H9 (cell line): ENCODE data around the gene IL1RAPL1. TPM values are rescaled to one million over a fixed set of nuclear protein-coding genes. Genes with fewer than 3 reads are reported as not detected.
"Not testable (repeated sequence)": the region's sequence is repeated elsewhere in the genome, so short reads cannot be mapped to it uniquely, and the experiment has no call there.

ENCODE experiments used
- DNase-seq: peaks from one replicate; pipeline ENCODE4 v3.0.0-alpha.2; 2017
- H2AFZ ChIP-seq: one replicate; pipeline ENCODE4 v1.6.1; 2013; ENCODE audit warnings: mild to moderate bottlenecking, low read length, control low read depth, moderate library complexity
- H2AK5ac ChIP-seq: 2 replicates; pipeline ENCODE4 v1.6.1; 2013; ENCODE audit warnings: low read length, control low read depth, mixed read lengths; ENCODE audit not compliant: insufficient read length
- H2BK120ac ChIP-seq: one replicate; pipeline ENCODE4 v1.6.1; 2013; ENCODE audit warnings: low read depth, mild to moderate bottlenecking, low read length, control low read depth, inconsistent platforms; ENCODE audit not compliant: poor library complexity, severe bottlenecking
- H2BK12ac ChIP-seq: 2 replicates; pipeline ENCODE4 v1.6.1; 2013; ENCODE audit warnings: low read length, control low read depth, mixed read lengths, low read depth; ENCODE audit not compliant: insufficient read length
- H2BK15ac ChIP-seq: 2 replicates; pipeline ENCODE4 v1.6.1; 2013; ENCODE audit warnings: low read depth, low read length, control low read depth
- H2BK20ac ChIP-seq: one replicate; pipeline ENCODE4 v1.6.1; 2013; ENCODE audit warnings: low read depth, mild to moderate bottlenecking, low read length, control low read depth, inconsistent platforms; ENCODE audit not compliant: poor library complexity, severe bottlenecking
- H2BK5ac ChIP-seq: 2 replicates; pipeline ENCODE4 v1.6.1; 2013; ENCODE audit warnings: low read length, control low read depth, mixed read lengths; ENCODE audit not compliant: insufficient read length
- H3K14ac ChIP-seq: 2 replicates; pipeline ENCODE4 v1.6.1; 2013; ENCODE audit warnings: low read length, control low read depth; ENCODE audit not compliant: insufficient read depth
- H3K18ac ChIP-seq: 2 replicates; pipeline ENCODE4 v1.6.1; 2013; ENCODE audit warnings: low read depth, mild to moderate bottlenecking, mixed read lengths, low read length, control low read depth; ENCODE audit not compliant: insufficient read length
- H3K23ac ChIP-seq: 2 replicates; pipeline ENCODE4 v1.6.1; 2013; ENCODE audit warnings: low read length, control low read depth, mixed read lengths, low read depth; ENCODE audit not compliant: insufficient read length
- H3K23me2 ChIP-seq: 2 replicates; pipeline ENCODE4 v1.6.1; 2013; ENCODE audit warnings: low read depth, mild to moderate bottlenecking, mixed read lengths, low read length, control low read depth; ENCODE audit not compliant: insufficient read length, poor library complexity, severe bottlenecking
- H3K27ac ChIP-seq: 2 replicates; pipeline ENCODE4 v1.5.1; 2013; ENCODE audit warnings: low read length, control low read depth, mixed read lengths, low read depth; ENCODE audit not compliant: insufficient read length
- H3K27me3 ChIP-seq: 2 replicates; pipeline ENCODE4 v1.6.1; 2013; ENCODE audit warnings: low read length, control low read depth, inconsistent platforms; ENCODE audit not compliant: insufficient read depth
- H3K4ac ChIP-seq: 2 replicates; pipeline ENCODE4 v1.6.1; 2013; ENCODE audit warnings: low read depth, mild to moderate bottlenecking, control low read depth, inconsistent platforms, low read length, moderate library complexity
- H3K4me1 ChIP-seq: 2 replicates; pipeline ENCODE4 v1.6.1; 2013; ENCODE audit warnings: low read length, control low read depth, inconsistent platforms; ENCODE audit not compliant: insufficient read depth
- H3K4me2 ChIP-seq: 2 replicates; pipeline ENCODE4 v1.6.1; 2013; ENCODE audit warnings: low read length, control low read depth, mixed read lengths; ENCODE audit not compliant: insufficient read length, insufficient read depth
- H3K56ac ChIP-seq: 2 replicates; pipeline ENCODE4 v1.6.1; 2013; ENCODE audit warnings: low read depth, mild to moderate bottlenecking, mixed read lengths, low read length, control low read depth; ENCODE audit not compliant: insufficient read length
- H3K79me1 ChIP-seq: 2 replicates; pipeline ENCODE4 v1.6.1; 2013; ENCODE audit warnings: low read depth, mild to moderate bottlenecking, moderate library complexity, low read length, control low read depth, inconsistent platforms; ENCODE audit not compliant: insufficient read depth, poor library complexity, severe bottlenecking
- H3K79me2 ChIP-seq: 2 replicates; pipeline ENCODE4 v1.6.1; 2013; ENCODE audit warnings: low read length, control low read depth, inconsistent platforms; ENCODE audit not compliant: insufficient read depth
- H3K9ac ChIP-seq: 2 replicates; pipeline ENCODE4 v1.6.1; 2013; ENCODE audit warnings: low read length, control low read depth, mixed read lengths; ENCODE audit not compliant: insufficient read length; ENCODE audit errors: extremely low read depth
- H3K9me3 ChIP-seq: one replicate; pipeline ENCODE4 v1.6.1; 2013; ENCODE audit warnings: low read depth, low read length, inconsistent platforms; ENCODE audit not compliant: control insufficient read depth
- H3T11ph ChIP-seq: one replicate; pipeline ENCODE4 v1.6.1; 2013; ENCODE audit warnings: mild to moderate bottlenecking, low read length, control low read depth, inconsistent platforms
- H4K20me1 ChIP-seq: one replicate; pipeline ENCODE4 v1.6.1; 2013; ENCODE audit not compliant: control insufficient read depth, insufficient read length, insufficient read depth
- H4K5ac ChIP-seq: 2 replicates; pipeline ENCODE4 v1.6.1; 2013; ENCODE audit warnings: low read depth, mild to moderate bottlenecking, mixed read lengths, low read length, control low read depth; ENCODE audit not compliant: insufficient read length
- H4K8ac ChIP-seq: replicated peaks from 2 replicates; pipeline ENCODE4 v1.6.1; 2013; ENCODE audit warnings: low read length, control low read depth, mixed read lengths, low read depth; ENCODE audit not compliant: insufficient read length
- H4K91ac ChIP-seq: 2 replicates; pipeline ENCODE4 v1.6.1; 2013; ENCODE audit warnings: low read depth, mild to moderate bottlenecking, moderate library complexity, mixed read lengths, low read length, control low read depth; ENCODE audit not compliant: insufficient read length
- H3K27ac Mint-ChIP-seq, 3 experiments: 2 replicates in 2 of 3; 3 replicates in 1 of 3; pipeline ENCODE4 v1.8.0; 2020 to 2021; ENCODE audit warnings: mixed read lengths in 3 of 3, mild to moderate bottlenecking in 1 of 3, moderate library complexity in 1 of 3
- H3K27me3 Mint-ChIP-seq: 2 replicates; pipeline ENCODE4 v1.8.0; 2021; ENCODE audit warnings: low read depth, mild to moderate bottlenecking, moderate library complexity, mixed read lengths
- H3K36me3 Mint-ChIP-seq, 3 experiments: 2 replicates in 2 of 3; 3 replicates in 1 of 3; pipeline ENCODE4 v1.8.0; 2020 to 2021; ENCODE audit warnings: low read depth in 3 of 3, mixed read lengths in 3 of 3; ENCODE audit not compliant: insufficient read depth in 1 of 3
- H3K4me1 Mint-ChIP-seq, 2 experiments: 2 replicates each; pipeline ENCODE4 v1.8.0; 2020; ENCODE audit warnings: mixed read lengths in 2 of 2
- H3K4me3 Mint-ChIP-seq, 2 experiments: 2 replicates in 1 of 2; 3 replicates in 1 of 2; pipeline ENCODE4 v1.8.0; 2020 to 2021; ENCODE audit warnings: mild to moderate bottlenecking in 2 of 2, mixed read lengths in 2 of 2, moderate library complexity in 1 of 2
- H3K9me3 Mint-ChIP-seq, 2 experiments: 2 replicates in 1 of 2; 3 replicates in 1 of 2; pipeline ENCODE4 v1.8.0; 2020; ENCODE audit warnings: mild to moderate bottlenecking in 2 of 2, mixed read lengths in 2 of 2, moderate library complexity in 1 of 2
- WGBS: extraction: QIAGEN DNeasy Blood & Tissue Kit; methylation state at CpG from one replicate; pipeline ENCODE4 v1.1.7; 2013; ENCODE audit warnings: missing lambda C conversion rate, low lambda C conversion rate, mixed read lengths; ENCODE audit not compliant: insufficient read length; ENCODE audit errors: extremely low coverage; 5-methylcytosine and 5-hydroxymethylcytosine counted together
- total RNA-seq: library from RNA; stranded (reverse); gene quantifications from 2 replicates; pipeline ENCODE4 v1.2.1, GENCODE V29; 2021
- TF ChIP-seq, protein P1 (sequence below): fragments of 200-600 bp; sonication (generic); conservative IDR thresholded peaks from 3 replicates; pipeline ENCODE4 v1.8.0; 2021; ENCODE audit warnings: antibody characterized with exemption, mild to moderate bottlenecking

The IL1RAPL1 gene
- total RNA-seq, 1 experiment from 2014 or later: 0.31 TPM

- H3T11ph ChIP-seq: no peak overlapping the region
- H2AFZ ChIP-seq: no peak overlapping the region
- no peaks in the 10 kb centered on the region for H3K79me2 ChIP-seq
- H3K27ac ChIP-seq: no peak overlapping the region
- no peaks in the 10 kb centered on the region for H3K79me1 ChIP-seq
- H3K23ac ChIP-seq: no peak overlapping the region
- peaks cover 3% of the 10 kb centered on the region for H3K9me3 ChIP-seq
- H2BK15ac ChIP-seq: no peak overlapping the region
- WGBS: no CpG with 5 or more reads among the region's 1 CpG
- no peak overlapping the region for H2BK120ac ChIP-seq
- H3K4me1 Mint-ChIP-seq: peaks cover 20 to 22% of the 10 kb centered on the region in 2 experiments
- no peak overlapping the region for H4K8ac ChIP-seq
- H3K36me3 Mint-ChIP-seq: no peaks in the 10 kb centered on the region
- no peak overlapping the region for H3K56ac ChIP-seq
- H3K14ac ChIP-seq: no peak overlapping the region
- no peaks in the 10 kb centered on the region for H4K20me1 ChIP-seq
- H3K9ac ChIP-seq: no peak overlapping the region
- H3K23me2 ChIP-seq: no peaks in the 10 kb centered on the region
- no peak overlapping the region for H2BK12ac ChIP-seq
- no peak overlapping the region for H2BK5ac ChIP-seq
- H2AK5ac ChIP-seq: no peak overlapping the region
- no peak overlapping the region for H3K4me2 ChIP-seq
- no peaks in the 10 kb centered on the region for H3K27me3 Mint-ChIP-seq
- no peak overlapping the region for H3K4me3 Mint-ChIP-seq
- H3K4me1 ChIP-seq: no peaks in the 10 kb centered on the region
- H4K5ac ChIP-seq: no peak overlapping the region
- TF ChIP-seq, protein P1, sequence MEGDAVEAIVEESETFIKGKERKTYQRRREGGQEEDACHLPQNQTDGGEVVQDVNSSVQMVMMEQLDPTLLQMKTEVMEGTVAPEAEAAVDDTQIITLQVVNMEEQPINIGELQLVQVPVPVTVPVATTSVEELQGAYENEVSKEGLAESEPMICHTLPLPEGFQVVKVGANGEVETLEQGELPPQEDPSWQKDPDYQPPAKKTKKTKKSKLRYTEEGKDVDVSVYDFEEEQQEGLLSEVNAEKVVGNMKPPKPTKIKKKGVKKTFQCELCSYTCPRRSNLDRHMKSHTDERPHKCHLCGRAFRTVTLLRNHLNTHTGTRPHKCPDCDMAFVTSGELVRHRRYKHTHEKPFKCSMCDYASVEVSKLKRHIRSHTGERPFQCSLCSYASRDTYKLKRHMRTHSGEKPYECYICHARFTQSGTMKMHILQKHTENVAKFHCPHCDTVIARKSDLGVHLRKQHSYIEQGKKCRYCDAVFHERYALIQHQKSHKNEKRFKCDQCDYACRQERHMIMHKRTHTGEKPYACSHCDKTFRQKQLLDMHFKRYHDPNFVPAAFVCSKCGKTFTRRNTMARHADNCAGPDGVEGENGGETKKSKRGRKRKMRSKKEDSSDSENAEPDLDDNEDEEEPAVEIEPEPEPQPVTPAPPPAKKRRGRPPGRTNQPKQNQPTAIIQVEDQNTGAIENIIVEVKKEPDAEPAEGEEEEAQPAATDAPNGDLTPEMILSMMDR: no peak
- DNase-seq: no peak
- no peak overlapping the region for H3K27ac Mint-ChIP-seq
- H3K4ac ChIP-seq: no peak overlapping the region
- no peak overlapping the region for H4K91ac ChIP-seq
- no peak overlapping the region for H3K18ac ChIP-seq
- peaks cover 4 to 62% of the 10 kb centered on the region in 2 experiments; a peak in 4 of 5 replicates for H3K9me3 Mint-ChIP-seq
- H2BK20ac ChIP-seq: no peak overlapping the region
- no peaks in the 10 kb centered on the region for H3K27me3 ChIP-seq
Observed at GRCh38 chrX:29359276-29359675, 772.0 kb downstream of the IL1RAPL1 start.

DNA sequence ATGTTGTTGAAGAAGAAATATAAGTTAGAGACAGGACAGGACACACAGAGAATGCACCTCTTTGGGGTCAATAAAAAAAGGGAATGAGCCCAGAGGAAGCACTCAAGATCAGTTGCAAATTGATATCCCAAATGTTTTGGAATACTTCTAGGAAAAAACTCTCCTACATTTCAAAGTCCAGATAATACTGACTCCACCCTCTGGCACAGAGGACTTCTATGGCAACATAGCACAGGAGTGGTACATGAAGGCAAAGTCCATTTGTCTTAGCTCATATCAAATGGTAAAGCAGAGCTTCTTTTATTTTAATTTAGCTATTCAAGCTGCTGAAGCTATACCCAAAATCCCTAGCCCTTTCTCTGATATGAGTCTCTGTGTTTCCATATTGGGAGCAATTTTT is 787.5 kb downstream of the IL1RAPL1 start:
- peaks cover 0 to 15% (median 6%) of the 10 kb centered on the region in 3 experiments; a peak in 4 of 7 replicates for H3K36me3 Mint-ChIP-seq

More for the DNA sequence above, 787.5 kb downstream of the IL1RAPL1 start:
- not testable (repeated sequence) for H3K9me3 ChIP-seq, H3K4me2 ChIP-seq, H3K4me1 Mint-ChIP-seq, H4K5ac ChIP-seq, H2BK20ac ChIP-seq, H2BK12ac ChIP-seq, H2BK120ac ChIP-seq, H3K23ac ChIP-seq, H2BK15ac ChIP-seq, H3K27me3 ChIP-seq, DNase-seq, H3K4me1 ChIP-seq, H3K4me3 Mint-ChIP-seq, H4K91ac ChIP-seq, H3K27ac ChIP-seq, H3K27ac Mint-ChIP-seq, H2AK5ac ChIP-seq, H3K14ac ChIP-seq, H3K18ac ChIP-seq, H4K8ac ChIP-seq, H3T11ph ChIP-seq, H3K79me1 ChIP-seq, H3K56ac ChIP-seq, H3K4ac ChIP-seq, H3K79me2 ChIP-seq, H2AFZ ChIP-seq, H2BK5ac ChIP-seq, H3K9ac ChIP-seq, H3K23me2 ChIP-seq, H4K20me1 ChIP-seq, H3K27me3 Mint-ChIP-seq
- H3K9me3 Mint-ChIP-seq: peaks cover 32 to 63% of the 10 kb centered on the region in 2 experiments
